Body of pancreas (tissue), 4 donors: Measurements from ENCODE around the gene EHMT1. TPM values are rescaled to one million over a fixed set of nuclear protein-coding genes. Genes with fewer than 3 reads are reported as not detected.

Experiments used
- ATAC-seq: fragments of 150-250 bp; one replicate; pipeline ENCODE4 v1.9.1; 2016
- DNase-seq, 4 donors: peaks; one replicate each; pipeline ENCODE4 v3.0.0-alpha.2; 2019
- H3K27ac ChIP-seq, 4 donors: fragments of 200-600 bp; sonication (generic); 1 replicate in 3 of 4; 2 replicates in 1 of 4; pipeline versions ENCODE4 v1.5.1 to v1.6.1; 2016 to 2019; ENCODE audit warnings: mild to moderate bottlenecking in 1 of 4, mixed read lengths in 1 of 4, moderate library complexity in 1 of 4
- H3K27me3 ChIP-seq, 2 donors: fragments of 200-600 bp; sonication (generic); one replicate each; pipeline ENCODE4 v1.6.0; 2016; ENCODE audit warnings: mild to moderate bottlenecking in 1 of 2
- H3K36me3 ChIP-seq, 2 donors: fragments of 200-600 bp; sonication (generic); replicated peaks in 1 of 2; 2 replicates each; pipeline ENCODE4 v1.5.1; 2016; ENCODE audit warnings: low read depth in 2 of 2; ENCODE audit not compliant: insufficient read depth in 1 of 2
- H3K4me1 ChIP-seq: fragments of 200-600 bp; sonication (generic); one replicate; pipeline ENCODE4 v1.6.0; 2016
- H3K4me3 ChIP-seq, 2 donors: fragments of 200-600 bp; sonication (generic); 1 replicate in 1 of 2; 2 replicates in 1 of 2; pipeline ENCODE4 v1.5.1; 2016 to 2019
- H3K9me3 ChIP-seq, 3 donors: fragments of 200-600 bp; sonication (generic); 1 replicate in 2 of 3; 2 replicates in 1 of 3; pipeline ENCODE4 v1.5.1; 2016
- CTCF ChIP-seq, 7 experiments: fragments of 450-650 bp in 4 of 7; fragments of 200-600 bp in 3 of 7; sonication (generic) in 3 of 7; IDR thresholded peaks; one replicate each; pipeline ENCODE4 v1.5.1; 2016 to 2019; ENCODE audit warnings: antibody characterized with exemption in 7 of 7
- POLR2A ChIP-seq, 3 donors: fragments of 450-650 bp; IDR thresholded peaks; one replicate each; pipeline ENCODE4 v1.6.1; 2016; ENCODE audit warnings: antibody characterized with exemption in 3 of 3, mild to moderate bottlenecking in 2 of 3
- WGBS, 2 donors: methylation state at CpG; one replicate each; pipeline ENCODE4 v1.1.5; 2017; 5-methylcytosine and 5-hydroxymethylcytosine counted together
- intact Hi-C: fragments of 100-400 bp; cut with DNase I; formaldehyde crosslinking; loops from one replicate; pipeline ENCODE4 v1.15.1; 2023
- total RNA-seq, 2 donors: library from RNA; depleted of rRNA; stranded (reverse); fragments of >200 nt; gene quantifications; one replicate each; pipeline ENCODE4 v1.1.0, GENCODE V29; 2016

EHMT1 gene
- total RNA-seq, 2 donors from 2014 or later: 41.0 to 65.9 TPM

GRCh38 chr9:137679695-137680305, 61.0 kb downstream of the EHMT1 start:
- ATAC-seq (peak; percentile 67), DNase-seq (no peak)
- H3K27me3 ChIP-seq: no peaks in the 10 kb centered on the region
- no peaks in the 10 kb centered on the region for H3K36me3 ChIP-seq
- no peaks in the 10 kb centered on the region for H3K9me3 ChIP-seq
- H3K4me3 ChIP-seq: no peak overlapping the region
- WGBS, 2 donors: 73 to 80% methylated on average over 7 of the region's 7 CpGs
- TF ChIP-seq CTCF (IDR thresholded peaks at IDR 0.05) (no peak), POLR2A (IDR thresholded peaks at IDR 0.05) (no peak)
- H3K27ac ChIP-seq: peak overlapping the region in 3 of 4 donors; percentile 6 to 68 (median 53)
- peaks cover 37% of the 10 kb centered on the region for H3K4me1 ChIP-seq
- intact Hi-C loops: no loop called here

- peak; percentile 37 for ATAC-seq
- peak in 1 of 4 donors; percentile 31 for DNase-seq
- H3K4me1 ChIP-seq: peaks cover 37% of the 10 kb centered on the region
- peak overlapping the region in 3 of 4 donors; percentile 28 to 68 (median 53) for H3K27ac ChIP-seq
- H3K9me3 ChIP-seq: no peaks in the 10 kb centered on the region
- no peaks in the 10 kb centered on the region for H3K36me3 ChIP-seq
- TF ChIP-seq CTCF (IDR thresholded peaks at IDR 0.05): no peak
- no peak for TF ChIP-seq POLR2A (IDR thresholded peaks at IDR 0.05)
- H3K4me3 ChIP-seq: no peak overlapping the region
- WGBS, 2 donors: 45 to 69% methylated on average over 5 to 17 of the region's 18 CpGs
- no peaks in the 10 kb centered on the region for H3K27me3 ChIP-seq
- intact Hi-C loops: no loop called here
These were observed 61.9 kb downstream of the EHMT1 start for GRCh38 chr9:137680444-137681358.

GRCh38 chr9:137682428-137683105, 63.8 kb downstream of the EHMT1 start:
- intact Hi-C loops: no loop called here
- peaks cover 37% of the 10 kb centered on the region for H3K4me1 ChIP-seq
- 86 to 91% methylated on average over 11 to 18 of the region's 18 CpGs for WGBS, 2 donors
- no peaks in the 10 kb centered on the region for H3K36me3 ChIP-seq
- H3K27ac ChIP-seq: peak overlapping the region in 2 of 4 donors; percentile 12 to 19
- H3K27me3 ChIP-seq: no peaks in the 10 kb centered on the region
- DNase-seq (no peak), ATAC-seq (no peak)
- H3K9me3 ChIP-seq: no peaks in the 10 kb centered on the region
- H3K4me3 ChIP-seq: no peak overlapping the region
- TF ChIP-seq POLR2A (IDR thresholded peaks at IDR 0.05): no peak
- no peak for TF ChIP-seq CTCF (IDR thresholded peaks at IDR 0.05)

- WGBS, 2 donors: 71 to 78% methylated on average over 6 of the region's 6 CpGs
- peaks cover 37% of the 10 kb centered on the region for H3K4me1 ChIP-seq
These were observed 64.6 kb downstream of the EHMT1 start for GRCh38 chr9:137683262-137683864.

More at GRCh38 chr9:137683262-137683864, 64.6 kb downstream of the EHMT1 start:
- H3K27me3 ChIP-seq: no peaks in the 10 kb centered on the region
- no peak overlapping the region for H3K27ac ChIP-seq
- TF ChIP-seq POLR2A (IDR thresholded peaks at IDR 0.05): no peak
- no peak for TF ChIP-seq CTCF (IDR thresholded peaks at IDR 0.05)
- DNase-seq: no peak
- H3K36me3 ChIP-seq: no peaks in the 10 kb centered on the region
- no peaks in the 10 kb centered on the region for H3K9me3 ChIP-seq
- intact Hi-C loops: no loop called here
- ATAC-seq: no peak
- H3K4me3 ChIP-seq: no peak overlapping the region
